CD4-positive, alpha-beta memory T cell (primary cell): Measurements from ENCODE around the gene TSR1. TPM values are rescaled to one million over a fixed set of nuclear protein-coding genes. Genes with fewer than 3 reads are reported as not detected.

Experiments
- CTCF ChIA-PET: fragments of 350-600 bp; sonication (Branson Sonifier 250); formaldehyde crosslinking; loops from one replicate; lab custom pipeline; 2021; ENCODE audit warnings: inconsistent platforms; ENCODE audit not compliant: partially characterized antibody; lab: Charles Lee
- POLR2A ChIA-PET: fragments of 350-600 bp; sonication (Branson Sonifier 250); formaldehyde crosslinking; loops from one replicate; lab custom pipeline; 2021; ENCODE audit not compliant: partially characterized antibody; lab: Charles Lee
- DNase-seq, 5 donors: peaks; one replicate each; pipeline versions ENCODE4 v3.0.0 to v3.0.0-alpha.2; 2020 to 2022; ENCODE audit warnings: mixed read lengths in 1 of 5
- H3K27ac ChIP-seq: one replicate; pipeline ENCODE4 v1.7.0; 2013; ENCODE audit warnings: low read depth, low read length
- H3K27me3 ChIP-seq: 2 replicates; pipeline ENCODE4 v1.7.0; 2013; ENCODE audit warnings: mild to moderate bottlenecking, low read length, moderate library complexity; ENCODE audit not compliant: insufficient read depth
- H3K36me3 ChIP-seq: 2 replicates; pipeline ENCODE4 v1.7.0; 2013; ENCODE audit warnings: mild to moderate bottlenecking, low read length, moderate library complexity; ENCODE audit not compliant: insufficient read depth
- H3K4me1 ChIP-seq: 2 replicates; pipeline ENCODE4 v1.7.0; 2013; ENCODE audit warnings: mild to moderate bottlenecking, low read length, moderate library complexity; ENCODE audit not compliant: insufficient read depth
- H3K4me3 ChIP-seq, 2 donors: one replicate each; pipeline ENCODE4 v1.7.0; 2013; ENCODE audit warnings: low read length in 2 of 2, mild to moderate bottlenecking in 1 of 2
- H3K9me3 ChIP-seq, 2 donors: one replicate each; pipeline ENCODE4 v1.7.0; 2013; ENCODE audit warnings: low read length in 2 of 2, control low read depth in 1 of 2; ENCODE audit not compliant: control insufficient read depth in 1 of 2
- H3K27ac Mint-ChIP-seq, 7 donors: one replicate each; pipeline ENCODE4 v1.8.0; 2020 to 2021; ENCODE audit warnings: mixed read lengths in 7 of 7, mild to moderate bottlenecking in 6 of 7, inconsistent platforms in 3 of 7, moderate library complexity in 3 of 7
- H3K27me3 Mint-ChIP-seq, 2 donors: one replicate each; pipeline ENCODE4 v1.8.0; 2020 to 2021; ENCODE audit warnings: mixed read lengths in 2 of 2
- H3K36me3 Mint-ChIP-seq, 2 donors: one replicate each; pipeline ENCODE4 v1.8.0; 2020 to 2021; ENCODE audit warnings: mixed read lengths in 2 of 2, inconsistent platforms in 1 of 2, mild to moderate bottlenecking in 1 of 2
- H3K4me1 Mint-ChIP-seq, 4 donors: one replicate each; pipeline ENCODE4 v1.8.0; 2020 to 2021; ENCODE audit warnings: mixed read lengths in 4 of 4, mild to moderate bottlenecking in 1 of 4
- H3K4me3 Mint-ChIP-seq, 8 donors: one replicate each; pipeline ENCODE4 v1.8.0; 2020 to 2021; ENCODE audit warnings: mixed read lengths in 8 of 8, mild to moderate bottlenecking in 7 of 8, moderate library complexity in 6 of 8, inconsistent platforms in 3 of 8
- H3K9me3 Mint-ChIP-seq, 8 donors: one replicate each; pipeline ENCODE4 v1.8.0; 2020 to 2021; ENCODE audit warnings: mixed read lengths in 8 of 8, mild to moderate bottlenecking in 5 of 8, inconsistent platforms in 3 of 8, moderate library complexity in 1 of 8
- intact Hi-C: fragments of 100-400 bp; cut with micrococcal nuclease; formaldehyde crosslinking; loops from one replicate; pipeline ENCODE4 v1.15.1; 2023
- polyA plus RNA-seq, 2 donors: library from polyadenylated mRNA; unstranded; fragments of 300-500 nt; fragmentation: Illumina TruSeq; gene quantifications; one replicate each; pipeline ENCODE4 v1.2.3, GENCODE V29; 2021
- total RNA-seq, 2 experiments: library from RNA; stranded (reverse); gene quantifications; one replicate each; pipeline ENCODE4 v1.2.3, GENCODE V29; 2021

TSR1 gene
- total and polyA plus RNA-seq, 4 experiments from 2014 or later = 14.3 to 31.7 (median 22.4) TPM

- intact Hi-C loops = no loop called here
- no peaks in the 10 kb centered on the region for H3K27me3 ChIP-seq
- no peak overlapping the region for H3K27ac ChIP-seq
- peaks cover 0 to 2% (median 0%) of the 10 kb centered on the region in 8 donors for H3K9me3 Mint-ChIP-seq
- no peaks in the 10 kb centered on the region for H3K9me3 ChIP-seq
- H3K4me1 ChIP-seq = no peaks in the 10 kb centered on the region
- H3K36me3 Mint-ChIP-seq = peaks cover 10 to 45% of the 10 kb centered on the region in 2 donors
- CTCF ChIA-PET = interaction anchor here (1.7 kb wide), 1 partner anchor 8 kb away, joined by 7 read pairs; no protein-coding TSS in a partner anchor
- H3K4me1 Mint-ChIP-seq = no peaks in the 10 kb centered on the region
- peak overlapping the region in 3 of 7 donors; percentile 37 to 59 (median 54) for H3K27ac Mint-ChIP-seq
- no peaks in the 10 kb centered on the region for H3K27me3 Mint-ChIP-seq
- no peak overlapping the region for H3K4me3 ChIP-seq
- H3K36me3 ChIP-seq = peaks cover 9% of the 10 kb centered on the region
- POLR2A ChIA-PET = no interaction called here
- no peak for DNase-seq
- H3K4me3 Mint-ChIP-seq = no peak overlapping the region
These were observed 38.5 kb upstream of the TSR1 start for GRCh38 chr17:2374549-2375285.

DNA sequence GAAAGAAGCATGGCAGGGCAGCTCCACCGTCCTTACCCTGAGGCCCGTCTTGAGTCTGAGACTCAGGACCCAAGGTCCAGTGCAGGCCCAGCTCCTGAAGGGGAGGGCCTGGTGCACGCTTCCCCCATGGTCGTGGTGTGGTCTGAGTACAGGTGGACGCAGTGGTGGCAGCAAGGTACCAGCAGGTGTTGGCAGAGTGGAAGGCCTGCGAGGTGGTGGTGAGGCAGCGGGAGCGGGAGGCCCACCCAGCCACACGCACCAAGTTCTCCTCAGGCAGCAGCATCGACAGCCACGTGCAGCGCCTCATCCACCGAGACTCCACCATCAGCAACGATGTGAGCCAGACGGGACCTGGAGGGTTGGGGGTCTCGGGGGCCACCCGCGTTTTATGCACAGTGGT lies 36.9 kb upstream of the TSR1 start:
- POLR2A ChIA-PET = no interaction called here
- Mint-ChIP-seq H3K27ac (peak overlapping the region in 1 of 7 donors; percentile 22), H3K27me3 (no peaks in the 10 kb centered on the region), H3K9me3 (peaks cover 0 to 2% (median 0%) of the 10 kb centered on the region in 8 donors), H3K4me3 (no peak overlapping the region), H3K36me3 (peaks cover 7 to 39% of the 10 kb centered on the region in 2 donors), H3K4me1 (no peaks in the 10 kb centered on the region)
- DNase-seq = no peak
- intact Hi-C loops = no loop called here
- Histone ChIP-seq H3K9me3 (no peaks in the 10 kb centered on the region), H3K27me3 (no peaks in the 10 kb centered on the region), H3K4me3 (no peak overlapping the region), H3K4me1 (no peaks in the 10 kb centered on the region), H3K27ac (no peak overlapping the region), H3K36me3 (peaks cover 9% of the 10 kb centered on the region)
- CTCF ChIA-PET = interaction anchor here (1.7 kb wide), 1 partner anchor 10 kb away, joined by 7 read pairs; no protein-coding TSS in a partner anchor

DNA sequence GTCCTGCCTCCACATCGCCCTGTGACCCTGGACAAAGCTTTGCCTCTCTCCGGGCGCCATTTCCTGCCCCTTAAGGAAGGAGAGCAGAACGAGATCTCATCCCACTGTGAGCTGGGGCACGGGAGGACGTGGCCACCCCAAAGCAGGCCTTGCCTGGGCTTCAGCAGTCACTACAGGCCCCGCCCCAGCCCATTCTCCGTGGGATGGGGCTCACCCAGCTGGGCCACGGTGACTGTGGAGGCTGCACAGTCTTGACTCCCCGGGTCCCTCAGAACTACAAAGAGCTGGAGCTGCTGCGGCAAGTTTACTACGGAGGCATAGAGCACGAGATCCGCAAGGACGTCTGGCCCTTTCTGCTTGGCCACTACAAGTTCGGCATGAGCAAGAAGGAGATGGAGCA lies 36.4 kb upstream of the TSR1 start:
- ChIA-PET POLR2A (no interaction called here), CTCF (no interaction called here)
- H3K4me3 ChIP-seq = no peak overlapping the region
- H3K27ac ChIP-seq = no peak overlapping the region
- peaks cover 0 to 2% (median 0%) of the 10 kb centered on the region in 8 donors for H3K9me3 Mint-ChIP-seq
- H3K27me3 Mint-ChIP-seq = no peaks in the 10 kb centered on the region
- no peak overlapping the region for H3K4me3 Mint-ChIP-seq
- no peaks in the 10 kb centered on the region for H3K9me3 ChIP-seq
- H3K4me1 Mint-ChIP-seq = no peaks in the 10 kb centered on the region
- no peaks in the 10 kb centered on the region for H3K27me3 ChIP-seq
- peaks cover 9% of the 10 kb centered on the region for H3K36me3 ChIP-seq
- DNase-seq = no peak
- peak overlapping the region in 1 of 7 donors; percentile 49 for H3K27ac Mint-ChIP-seq
- H3K4me1 ChIP-seq = no peaks in the 10 kb centered on the region
- peaks cover 10 to 40% of the 10 kb centered on the region in 2 donors for H3K36me3 Mint-ChIP-seq
- intact Hi-C loops = no loop called here

- H3K4me3 Mint-ChIP-seq = no peak overlapping the region
- Histone ChIP-seq H3K36me3 (peaks cover 9% of the 10 kb centered on the region), H3K27me3 (no peaks in the 10 kb centered on the region), H3K4me3 (no peak overlapping the region), H3K27ac (no peak overlapping the region), H3K9me3 (no peaks in the 10 kb centered on the region), H3K4me1 (no peaks in the 10 kb centered on the region)
- intact Hi-C loops = no loop called here
- POLR2A ChIA-PET = no interaction called here
- H3K36me3 Mint-ChIP-seq = peaks cover 10 to 37% of the 10 kb centered on the region in 2 donors
- no peaks in the 10 kb centered on the region for H3K4me1 Mint-ChIP-seq
- no peaks in the 10 kb centered on the region for H3K27me3 Mint-ChIP-seq
- H3K27ac Mint-ChIP-seq = no peak overlapping the region
- CTCF ChIA-PET = no interaction called here
- H3K9me3 Mint-ChIP-seq = peaks cover 0 to 2% (median 0%) of the 10 kb centered on the region in 8 donors
- no peak for DNase-seq
These were observed 35.9 kb upstream of the TSR1 start for GRCh38 chr17:2372180-2372579.

DNA sequence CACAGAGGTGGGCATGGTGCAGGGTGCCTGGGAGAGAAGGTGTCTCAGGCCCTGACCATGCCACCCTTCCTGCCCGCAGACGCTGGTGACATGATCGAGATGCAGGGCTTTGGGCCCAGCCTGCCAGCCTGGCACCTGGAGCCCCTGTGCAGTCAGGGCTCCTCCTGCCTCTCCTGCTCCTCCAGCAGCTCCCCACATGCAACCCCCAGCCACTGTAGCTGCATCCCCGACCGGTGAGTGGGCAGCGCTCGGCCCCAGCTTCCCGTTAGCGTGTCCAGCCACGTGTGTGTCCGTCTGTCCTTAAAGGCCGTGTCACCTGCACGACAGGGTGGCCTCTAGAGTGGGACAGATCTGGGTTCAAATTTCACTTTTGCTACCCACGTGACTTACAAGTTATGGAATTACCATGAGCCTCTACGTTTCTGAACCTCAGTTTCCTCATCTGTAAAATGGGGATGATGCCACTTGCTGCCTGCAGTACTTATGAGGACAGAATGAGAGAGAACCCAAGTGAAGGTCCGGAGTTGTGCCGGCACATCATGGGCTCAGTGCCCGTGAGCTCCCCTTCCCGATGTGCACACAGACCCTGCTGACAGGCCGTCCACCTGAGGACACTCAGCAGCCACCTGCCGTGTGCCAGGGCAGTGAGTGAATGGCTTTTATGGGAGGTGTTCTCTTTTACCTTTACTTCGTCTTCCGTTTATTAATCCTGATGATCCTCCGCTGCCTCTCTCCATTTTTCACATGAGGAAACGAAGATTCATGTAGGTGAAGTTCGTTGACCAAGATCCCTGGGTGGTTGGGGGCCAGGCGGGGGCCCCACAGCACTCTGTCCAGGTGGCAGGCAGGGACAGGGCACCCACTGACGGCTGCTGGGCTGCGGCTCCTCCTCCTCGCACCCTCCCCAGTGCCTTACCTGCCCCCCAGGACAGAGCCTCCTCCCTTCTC lies 35.2 kb upstream of the TSR1 start:
- Histone ChIP-seq H3K9me3 (no peaks in the 10 kb centered on the region), H3K4me3 (no peak overlapping the region), H3K4me1 (no peaks in the 10 kb centered on the region), H3K27me3 (no peaks in the 10 kb centered on the region), H3K27ac (no peak overlapping the region), H3K36me3 (peaks cover 9% of the 10 kb centered on the region)
- POLR2A ChIA-PET = no interaction called here
- Mint-ChIP-seq H3K27ac (peak overlapping the region in 3 of 7 donors; percentile 17 to 51 (median 43)), H3K36me3 (peaks cover 10 to 37% of the 10 kb centered on the region in 2 donors), H3K4me1 (no peaks in the 10 kb centered on the region), H3K4me3 (no peak overlapping the region), H3K9me3 (peaks cover 0 to 2% (median 0%) of the 10 kb centered on the region in 8 donors), H3K27me3 (no peaks in the 10 kb centered on the region)
- intact Hi-C loops = no loop called here
- no peak for DNase-seq
- CTCF ChIA-PET = no interaction called here

GRCh38 chr17:2370211-2370589 lies 33.9 kb upstream of the TSR1 start:
- Mint-ChIP-seq H3K36me3 (peaks cover 10 to 42% of the 10 kb centered on the region in 2 donors), H3K4me1 (no peaks in the 10 kb centered on the region), H3K9me3 (peaks cover 0 to 2% (median 0%) of the 10 kb centered on the region in 8 donors), H3K27ac (peak overlapping the region in 1 of 7 donors; percentile 12), H3K4me3 (no peak overlapping the region), H3K27me3 (no peaks in the 10 kb centered on the region)
- POLR2A ChIA-PET = no interaction called here
- CTCF ChIA-PET = interaction anchor here (1.1 to 4.1 kb wide), 2 partner anchors 13 to 46 kb away, joined by 4 to 18 read pairs; no protein-coding TSS in a partner anchor
- H3K4me3 ChIP-seq = no peak overlapping the region
- H3K9me3 ChIP-seq = no peaks in the 10 kb centered on the region
- H3K27me3 ChIP-seq = no peaks in the 10 kb centered on the region
- intact Hi-C loops = no loop called here
- no peaks in the 10 kb centered on the region for H3K4me1 ChIP-seq
- DNase-seq = no peak
- no peak overlapping the region for H3K27ac ChIP-seq
- peaks cover 9% of the 10 kb centered on the region for H3K36me3 ChIP-seq
